HEK293 (cell line): Measurements from ENCODE around the gene MGAT1.

ENCODE experiments used
- CTCF ChIA-PET: fragments of 350-600 bp; formaldehyde crosslinking; extraction: SDS; loops from one replicate; lab custom pipeline; 2021; ENCODE audit warnings: antibody characterized with exemption; lab: Yijun Ruan, JAX
- POLR2A ChIA-PET: fragments of 300-600 bp; formaldehyde crosslinking; extraction: SDS; loops from one replicate; lab custom pipeline; 2020; ENCODE audit warnings: antibody characterized with exemption, inconsistent platforms; lab: Yijun Ruan, JAX
- H3K27ac ChIP-seq: fragments of 200-500 bp; sonication (Bioruptor generic); 2 replicates; pipeline ENCODE4 v1.5.1; 2014; ENCODE audit warnings: low read depth, low read length, control low read depth, inconsistent platforms; ENCODE audit errors: extremely low read depth
- H3K36me3 ChIP-seq, 2 experiments: fragments of 200-500 bp in 1 of 2; sonication (Bioruptor generic) in 1 of 2; 1 replicate in 1 of 2; 2 replicates in 1 of 2; pipeline ENCODE4 v1.5.1; 2014 to 2017; ENCODE audit warnings: inconsistent platforms in 2 of 2, low read length in 2 of 2; ENCODE audit not compliant: control insufficient read depth in 2 of 2, insufficient read depth in 1 of 2
- H3K4me1 ChIP-seq: fragments of 200-500 bp; sonication (Bioruptor generic); 2 replicates; pipeline ENCODE4 v1.5.1; 2014; ENCODE audit warnings: mild to moderate bottlenecking, low read length, inconsistent platforms; ENCODE audit not compliant: control insufficient read depth, insufficient read depth
- H3K4me3 ChIP-seq: 2 replicates; pipeline ENCODE4 v1.5.1; 2011; ENCODE audit warnings: low read depth, mild to moderate bottlenecking, control low read depth, low read length, moderate library complexity
- H3K9me3 ChIP-seq: fragments of 200-500 bp; sonication (Bioruptor generic); 2 replicates; pipeline ENCODE4 v1.5.1; 2014; ENCODE audit warnings: low read depth, low read length, inconsistent platforms; ENCODE audit not compliant: control insufficient read depth, insufficient read depth
- GLIS2 ChIP-seq: fragments of 450-650 bp; formaldehyde crosslinking; IDR thresholded peaks from 2 replicates; pipeline ENCODE4 v1.5.1; 2016; ENCODE audit warnings: missing biosample characterization, missing genetic modification characterization
- HOXD13 ChIP-seq: sonication (generic); formaldehyde crosslinking; IDR thresholded peaks from 2 replicates; pipeline ENCODE4 v1.8.0; 2022; ENCODE audit warnings: missing genetic modification reagents, borderline replicate concordance
- MZF1 ChIP-seq: fragments of 450-650 bp; formaldehyde crosslinking; IDR thresholded peaks from 2 replicates; pipeline ENCODE4 v1.5.1; 2017; ENCODE audit warnings: missing biosample characterization, missing genetic modification characterization, borderline replicate concordance
- OVOL3 ChIP-seq: fragments of 450-650 bp; formaldehyde crosslinking; IDR thresholded peaks from 2 replicates; pipeline ENCODE4 v1.5.1; 2016; ENCODE audit warnings: missing biosample characterization, missing genetic modification characterization
- SCRT1 ChIP-seq: fragments of 450-650 bp; formaldehyde crosslinking; IDR thresholded peaks from 2 replicates; pipeline ENCODE4 v1.5.1; 2016; ENCODE audit warnings: missing biosample characterization, missing genetic modification characterization, borderline replicate concordance
- SCRT2 ChIP-seq: fragments of 450-650 bp; formaldehyde crosslinking; IDR thresholded peaks from 2 replicates; pipeline ENCODE4 v1.5.1; 2016; ENCODE audit warnings: missing biosample characterization, missing genetic modification characterization
- WT1 ChIP-seq: fragments of 450-650 bp; formaldehyde crosslinking; IDR thresholded peaks from 2 replicates; pipeline ENCODE4 v1.5.1; 2016; ENCODE audit warnings: missing biosample characterization, missing genetic modification characterization
- ZIC2 ChIP-seq: fragments of 450-650 bp; formaldehyde crosslinking; IDR thresholded peaks from 2 replicates; pipeline ENCODE4 v1.5.1; 2016; ENCODE audit warnings: missing biosample characterization, missing genetic modification characterization
- ZNF133 ChIP-seq: fragments of 450-650 bp; formaldehyde crosslinking; IDR thresholded peaks from 2 replicates; pipeline ENCODE4 v1.5.1; 2016; ENCODE audit warnings: missing biosample characterization, missing genetic modification characterization
- ZNF138 ChIP-seq: fragments of 450-650 bp; formaldehyde crosslinking; IDR thresholded peaks from 2 replicates; pipeline ENCODE4 v1.5.1; 2016; ENCODE audit warnings: missing biosample characterization, missing genetic modification characterization, borderline replicate concordance
- ZNF175 ChIP-seq: fragments of 450-650 bp; formaldehyde crosslinking; IDR thresholded peaks from 2 replicates; pipeline ENCODE4 v1.5.1; 2016; ENCODE audit warnings: missing biosample characterization, missing genetic modification characterization
- ZNF341 ChIP-seq: fragments of 450-650 bp; formaldehyde crosslinking; IDR thresholded peaks from 2 replicates; pipeline ENCODE4; 2016; ENCODE audit warnings: low read depth, missing biosample characterization, missing genetic modification characterization
- ZNF416 ChIP-seq: fragments of 450-650 bp; formaldehyde crosslinking; IDR thresholded peaks from 2 replicates; pipeline ENCODE4 v1.5.1; 2016; ENCODE audit warnings: missing biosample characterization, missing genetic modification characterization
- ZNF544 ChIP-seq: fragments of 450-650 bp; formaldehyde crosslinking; IDR thresholded peaks from 2 replicates; pipeline ENCODE4 v1.5.0; 2017; ENCODE audit warnings: missing biosample characterization, missing genetic modification characterization
- TF ChIP-seq, protein P1 (sequence below): fragments of 450-650 bp; formaldehyde crosslinking; IDR thresholded peaks from 2 replicates; pipeline ENCODE4 v1.5.1; 2016; ENCODE audit warnings: missing biosample characterization, missing genetic modification characterization

MGAT1 gene

DNA sequence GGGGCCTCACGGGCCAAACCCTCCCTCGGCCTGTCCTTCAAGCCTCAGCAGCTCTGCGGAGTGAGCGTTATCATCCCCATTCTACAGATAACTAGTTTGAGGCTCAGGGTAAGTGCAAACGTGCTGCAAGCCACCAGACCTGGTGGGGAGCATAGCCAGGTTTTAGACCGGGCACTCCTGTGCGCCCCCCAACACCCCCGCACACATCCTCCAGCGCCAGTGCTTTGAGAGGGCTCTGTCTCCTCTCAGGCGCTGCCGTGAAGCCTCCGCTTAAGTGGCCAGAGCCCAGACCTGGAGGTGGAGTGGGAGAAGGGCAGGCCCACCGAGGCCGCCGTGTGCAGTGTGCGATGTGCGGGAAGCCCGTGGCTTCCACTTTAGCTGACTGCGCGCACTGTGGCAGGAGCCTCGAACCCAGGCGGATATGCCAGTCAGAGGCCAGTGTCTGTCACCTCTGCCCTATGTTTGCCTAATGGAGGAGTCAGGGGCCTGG is 1.6 kb upstream of the MGAT1 start (continued):
- TF ChIP-seq MZF1 (tag by site-specific recombination) (no peak), OVOL3 (no peak), ZNF341 (no peak)
- TF ChIP-seq, all 188 proteins: peak for 0

DNA sequence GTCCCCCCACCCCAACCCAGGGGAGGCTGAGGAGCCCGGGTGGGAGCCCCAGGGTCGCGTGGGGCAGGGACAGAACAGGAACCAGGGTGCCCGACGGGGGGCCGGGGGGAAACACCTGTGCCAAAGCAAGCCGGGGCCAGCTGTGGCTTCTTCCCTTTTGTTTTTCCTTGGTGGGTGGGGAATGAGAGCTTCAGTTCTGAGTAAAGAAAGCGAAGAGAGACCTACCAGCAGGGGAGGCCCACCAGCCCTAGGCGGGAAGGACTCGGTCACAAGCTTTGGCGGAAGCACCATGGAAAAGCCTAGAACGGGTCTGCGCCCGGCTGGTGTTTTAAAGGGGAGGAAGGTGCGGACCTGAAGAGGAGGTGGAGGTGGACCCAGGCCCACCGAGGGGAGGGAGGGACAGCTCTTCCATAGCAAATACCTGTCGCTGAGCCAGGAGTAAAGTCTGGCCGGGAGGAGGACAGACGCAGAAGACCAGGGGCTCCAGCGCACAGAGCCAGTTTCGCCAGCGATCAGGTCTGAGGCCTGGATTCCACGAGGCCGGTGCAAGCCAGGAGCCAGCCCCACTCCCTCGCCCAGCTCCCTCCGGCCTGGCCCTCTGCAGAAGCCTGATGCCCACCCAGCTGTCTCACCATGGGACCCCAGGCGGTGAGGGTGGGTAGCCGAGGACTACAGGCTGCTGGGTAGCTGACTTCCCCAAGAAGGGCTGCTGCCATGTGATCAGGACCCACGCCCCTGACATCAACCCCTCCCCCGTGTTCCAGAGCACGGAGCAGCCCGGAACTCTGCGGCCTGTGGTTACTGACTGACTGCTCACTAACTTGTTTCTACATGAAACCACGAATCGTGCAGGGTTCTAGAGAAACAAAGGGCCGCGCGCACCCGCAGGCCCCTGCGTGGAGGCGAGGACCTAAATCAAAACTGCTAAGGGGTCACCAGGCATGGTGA is 849 bp upstream of the MGAT1 start:
- Histone ChIP-seq H3K9me3 (no peaks in the 10 kb centered on the region), H3K36me3 (peaks cover 0 to 36% of the 10 kb centered on the region in 2 experiments; a peak in 1 of 3 replicates), H3K4me3 (peak overlapping the region; percentile 35), H3K4me1 (peaks cover 15% of the 10 kb centered on the region), H3K27ac (peak overlapping the region; percentile 19; the same call in 1 of the 2 replicates)
- ChIA-PET POLR2A (no interaction called here), CTCF (interaction anchor here (0.6 kb wide), 1 partner anchor 118 kb away, joined by 4 read pairs; no protein-coding TSS in a partner anchor)
- no peak for TF ChIP-seq ZNF138 (tag by site-specific recombination)
- TF ChIP-seq GLIS2 (tag by site-specific recombination), result peak; percentile 31; the same call in 1 of the 2 replicates
- peak; percentile 14; the same call in 1 of the 2 replicates for TF ChIP-seq ZIC2 (tag by site-specific recombination)
- TF ChIP-seq ZNF416 (tag by site-specific recombination), result no peak
- TF ChIP-seq SCRT1, result peak; percentile 24; the same call in 1 of the 2 replicates
- no peak for TF ChIP-seq ZNF175 (tag by site-specific recombination)
- TF ChIP-seq, protein P1, sequence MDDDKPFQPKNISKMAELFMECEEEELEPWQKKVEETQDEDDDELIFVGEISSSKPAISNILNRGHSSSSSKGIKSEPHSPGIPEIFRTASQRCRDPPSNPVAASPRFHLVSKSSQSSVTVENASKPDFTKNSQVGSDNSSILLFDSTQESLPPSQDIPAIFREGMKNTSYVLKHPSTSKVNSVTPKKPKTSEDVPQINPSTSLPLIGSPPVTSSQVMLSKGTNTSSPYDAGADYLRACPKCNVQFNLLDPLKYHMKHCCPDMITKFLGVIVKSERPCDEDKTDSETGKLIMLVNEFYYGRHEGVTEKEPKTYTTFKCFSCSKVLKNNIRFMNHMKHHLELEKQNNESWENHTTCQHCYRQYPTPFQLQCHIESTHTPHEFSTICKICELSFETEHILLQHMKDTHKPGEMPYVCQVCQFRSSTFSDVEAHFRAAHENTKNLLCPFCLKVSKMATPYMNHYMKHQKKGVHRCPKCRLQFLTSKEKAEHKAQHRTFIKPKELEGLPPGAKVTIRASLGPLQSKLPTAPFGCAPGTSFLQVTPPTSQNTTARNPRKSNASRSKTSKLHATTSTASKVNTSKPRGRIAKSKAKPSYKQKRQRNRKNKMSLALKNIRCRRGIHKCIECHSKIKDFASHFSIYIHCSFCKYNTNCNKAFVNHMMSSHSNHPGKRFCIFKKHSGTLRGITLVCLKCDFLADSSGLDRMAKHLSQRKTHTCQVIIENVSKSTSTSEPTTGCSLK (tag by site-specific recombination), result no peak
- TF ChIP-seq ZNF544, result no peak
- 0 out of 2 replicates have a peak, but pooled peaks have one; percentile 19 for TF ChIP-seq ZNF341
- TF ChIP-seq HOXD13 (CRISPR knock-in tag), result no peak
- TF ChIP-seq SCRT2 (tag by site-specific recombination), result peak; percentile 80

DNA sequence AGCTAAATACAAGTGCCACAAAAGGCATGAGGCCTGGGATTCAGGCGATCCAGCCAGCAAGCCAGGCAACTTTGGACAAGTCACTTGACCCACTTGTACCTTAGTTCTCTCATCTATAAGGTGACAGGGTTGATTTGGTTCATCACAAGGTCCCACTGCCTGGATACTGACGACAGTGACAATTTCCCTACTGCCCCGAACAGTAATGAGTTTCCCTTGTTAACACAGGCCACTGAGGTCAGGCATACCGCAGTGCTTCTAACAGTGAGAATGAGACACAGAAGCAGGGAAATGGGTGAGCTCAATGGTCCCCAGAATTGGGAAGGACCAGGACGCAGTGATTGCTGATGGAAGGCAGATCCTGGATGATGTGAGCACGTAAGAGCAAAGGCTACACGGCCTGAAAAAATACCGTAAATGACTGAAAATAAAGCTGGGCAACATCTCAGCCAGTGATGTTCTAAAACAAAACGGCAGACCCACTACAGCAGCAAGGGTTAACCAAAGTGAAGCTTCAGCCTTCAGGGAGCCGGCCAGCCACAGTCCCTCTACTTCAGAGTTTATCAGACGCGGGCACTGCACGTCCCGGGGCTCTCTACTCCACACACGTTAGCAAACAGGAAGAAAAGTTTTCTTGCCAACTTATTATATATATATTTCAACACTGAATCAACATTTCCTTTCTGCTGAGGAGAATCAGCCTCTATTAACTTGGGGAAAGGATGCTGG is 846 bp downstream of the MGAT1 start:
- Histone ChIP-seq H3K4me3 (peak overlapping the region; percentile 90), H3K4me1 (peaks cover 12% of the 10 kb centered on the region), H3K9me3 (no peaks in the 10 kb centered on the region), H3K27ac (no peak overlapping the region; the same call in none of the 2 replicates), H3K36me3 (peaks cover 0 to 28% of the 10 kb centered on the region in 2 experiments; a peak in 1 of 3 replicates)
- POLR2A ChIA-PET, result interaction anchor here (0.6 to 1.5 kb wide), 4 partner anchors 9 to 61 kb away, joined by 3 to 5 read pairs (median 4); partner anchors contain the start of gene ZFP62
- CTCF ChIA-PET, result interaction anchor here (4.0 kb wide), 1 partner anchor 17 kb away, joined by 26 read pairs; no protein-coding TSS in a partner anchor
- TF ChIP-seq WT1 (no peak), ZNF133 (tag by site-specific recombination) (peak; percentile 96)
